ENCODE results near the gene NYAP1.
A peak's percentile ranks its signal among the peaks of the same experiment; 100 is the strongest.

The NYAP1 gene

DNA sequence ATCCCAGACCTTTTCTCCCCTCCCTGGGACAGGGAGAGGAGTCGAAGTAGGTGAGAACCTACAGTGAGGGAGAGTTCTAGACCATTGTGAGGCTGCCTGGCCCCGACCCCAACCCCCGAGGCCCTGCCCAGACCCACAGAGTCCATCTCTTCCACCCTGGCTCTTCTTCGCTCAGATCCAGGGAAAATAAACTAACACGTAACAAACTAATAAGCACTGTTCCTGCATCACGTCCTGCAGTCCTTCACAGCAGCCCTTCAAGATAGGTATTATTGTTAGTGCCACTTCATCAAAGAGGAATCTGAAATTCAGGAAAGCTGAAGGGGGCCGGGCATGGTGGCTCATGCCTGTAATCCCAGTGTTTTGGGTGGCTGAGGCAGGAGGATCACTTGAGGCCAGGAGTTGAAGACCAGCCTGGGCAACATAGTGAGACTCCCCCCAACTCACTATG, 19.5 kb upstream of the NYAP1 start, which contains the start of gene SPACDR:
SPACDR (minus strand) TSS at position 51 of the 451 bp plus-strand sequence. CDS start 235 bp downstream, outside the sequence.
- no peak for DNase-seq

DNA sequence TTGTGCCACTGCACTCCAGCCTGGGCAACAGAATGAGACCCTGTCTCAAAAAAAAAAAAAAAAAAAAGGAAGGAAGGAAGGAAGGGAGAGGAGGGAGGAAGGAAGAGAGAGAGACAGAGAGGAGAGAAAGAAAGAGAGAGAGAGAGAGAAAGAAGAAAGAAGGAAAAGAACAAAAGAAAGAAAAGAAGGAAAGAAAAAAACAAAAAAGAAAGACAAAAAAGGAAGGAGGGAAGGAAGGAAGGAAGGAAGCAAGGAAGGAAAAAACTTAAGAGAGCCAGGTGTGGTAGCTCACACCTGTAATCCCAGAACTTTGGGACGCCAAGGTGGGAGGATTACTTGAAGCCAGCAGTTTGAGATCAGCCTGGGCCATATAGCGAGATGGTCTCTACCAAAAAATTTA, 18.9 kb upstream of the NYAP1 start:
- DNase-seq, result no peak

DNA sequence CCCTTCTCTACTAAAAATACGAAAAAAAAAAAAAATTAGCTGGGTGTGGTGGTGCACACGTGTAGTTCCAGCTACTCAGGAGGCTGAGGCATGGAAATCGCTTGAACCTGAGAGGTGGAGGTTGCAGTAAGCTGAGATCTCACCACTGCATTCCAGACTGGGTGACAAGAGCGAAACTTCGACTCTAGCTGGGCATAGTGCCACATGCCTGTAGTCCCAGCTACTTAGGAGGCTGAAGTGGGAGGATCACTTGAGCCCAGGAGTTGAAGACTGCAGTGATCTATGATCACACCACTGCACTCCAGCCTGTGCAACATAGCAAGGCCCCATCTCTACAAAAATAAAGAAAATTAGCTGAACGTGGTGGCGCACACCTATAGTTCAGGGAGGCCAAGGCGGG, 18.4 kb upstream of the NYAP1 start:
- no peak for DNase-seq

DNA sequence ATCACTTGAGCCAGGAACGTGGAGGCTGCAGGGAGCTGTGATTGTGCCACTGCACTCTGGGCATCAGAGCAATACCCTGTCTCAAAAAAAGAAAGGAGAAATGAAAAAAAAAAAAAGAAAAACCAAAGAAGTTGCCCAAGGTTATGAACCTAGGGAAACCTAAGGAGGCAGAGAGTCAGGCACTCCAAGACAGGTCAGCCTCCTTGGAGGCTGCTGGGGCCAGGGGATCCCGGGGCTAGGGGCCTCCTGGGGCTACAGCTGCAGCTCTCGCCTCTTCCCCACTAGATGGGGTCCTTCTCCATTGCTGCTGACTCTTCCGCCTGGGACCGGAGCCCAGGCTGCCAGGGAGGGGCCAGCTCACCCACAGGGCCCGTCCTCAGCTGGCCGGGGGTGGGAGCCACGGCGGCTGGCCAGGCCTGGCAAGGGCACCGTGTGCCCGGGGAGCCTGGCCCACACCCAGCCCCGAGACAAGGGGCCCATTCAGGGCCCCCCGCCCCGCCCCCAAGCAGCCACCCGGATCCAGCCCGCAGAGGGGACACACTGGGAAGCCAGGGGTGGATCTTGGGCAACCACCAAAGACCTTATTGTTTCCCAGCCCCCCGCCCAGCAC, 17.9 kb upstream of the NYAP1 start:
- peak; percentile 87 for DNase-seq

DNA sequence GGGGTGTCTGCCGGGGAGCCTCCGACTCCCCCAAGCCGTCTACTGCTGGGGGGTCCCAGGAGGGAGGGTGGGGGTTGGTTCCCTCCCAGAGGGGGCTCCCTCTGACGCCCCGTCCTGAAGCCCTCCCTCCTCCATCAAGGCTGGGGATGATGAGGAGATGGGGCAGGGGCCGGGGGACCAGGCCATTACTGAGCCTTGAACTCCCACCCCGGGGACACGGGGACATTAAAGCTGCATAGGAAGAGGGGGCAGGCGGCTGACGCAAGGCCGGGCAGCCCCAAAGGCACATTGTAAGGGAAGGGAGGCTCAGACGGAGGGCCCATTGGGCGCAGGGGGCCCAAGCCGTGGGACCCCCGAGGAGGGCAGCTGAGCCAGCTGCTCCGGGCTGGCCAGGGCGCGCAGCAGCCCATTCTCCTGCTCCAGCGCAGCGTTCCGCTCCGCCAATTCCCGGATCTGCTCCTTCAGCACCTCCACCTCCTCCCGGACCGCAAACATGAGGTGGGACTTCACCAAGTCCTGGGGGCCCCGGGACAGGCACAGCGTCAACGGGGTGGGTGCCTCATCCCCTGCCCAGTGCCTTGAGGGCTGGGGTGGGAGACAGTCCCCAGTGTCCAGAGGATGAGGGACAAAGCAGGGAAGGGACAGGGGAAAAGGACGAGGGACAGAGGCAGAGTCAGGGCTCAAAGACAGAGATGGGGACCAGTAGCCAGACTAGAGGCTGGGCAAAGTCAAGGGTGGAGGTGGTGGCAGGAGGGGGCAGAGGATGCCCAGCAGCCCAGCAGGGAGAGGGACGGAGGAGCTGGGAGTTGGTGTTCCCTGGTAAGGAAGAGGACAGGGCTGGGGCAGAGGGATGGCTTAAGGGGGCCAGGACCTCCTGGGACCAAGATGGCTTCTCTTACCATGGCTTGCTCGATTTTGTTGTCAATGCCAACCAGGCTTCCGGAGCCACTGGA, 16.8 kb upstream of the NYAP1 start:
- no peak for DNase-seq

DNA sequence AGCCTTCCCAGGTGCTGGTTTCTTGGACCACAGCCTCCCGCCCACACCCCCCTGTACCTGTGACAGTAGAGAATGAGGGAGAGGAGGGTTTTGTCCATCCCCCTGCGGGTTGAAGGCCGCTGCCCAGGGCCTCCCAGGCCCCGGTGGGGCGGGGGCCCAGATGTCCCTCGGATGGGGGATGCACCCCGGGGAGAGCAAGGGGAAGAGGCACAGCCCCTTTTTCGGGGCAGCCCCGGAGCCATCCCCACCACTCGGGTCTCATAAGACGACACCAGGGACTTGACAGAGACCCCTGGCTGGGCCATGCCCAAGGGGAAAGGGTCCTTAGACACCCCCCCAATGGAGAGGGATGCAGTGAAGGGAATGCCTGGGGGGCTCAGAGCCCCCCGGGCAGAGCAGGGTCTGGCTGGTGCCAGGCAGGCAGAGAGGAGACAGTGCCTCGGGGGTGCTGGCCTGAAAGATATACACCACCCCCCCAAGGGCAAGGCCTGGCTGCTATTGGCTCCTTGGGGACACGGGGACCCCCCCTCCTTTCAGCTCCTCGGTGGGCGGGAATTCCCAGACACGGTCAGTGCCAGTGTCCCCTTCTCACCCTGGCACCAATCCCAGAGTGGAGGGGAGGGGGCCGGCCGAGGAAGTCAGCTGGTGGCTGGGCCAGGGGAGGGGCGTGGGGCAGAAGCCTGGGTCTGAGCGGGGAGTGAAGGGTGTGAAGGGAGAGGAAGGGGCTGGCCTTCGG, 15.9 kb upstream of the NYAP1 start:
- DNase-seq, result no peak

DNA sequence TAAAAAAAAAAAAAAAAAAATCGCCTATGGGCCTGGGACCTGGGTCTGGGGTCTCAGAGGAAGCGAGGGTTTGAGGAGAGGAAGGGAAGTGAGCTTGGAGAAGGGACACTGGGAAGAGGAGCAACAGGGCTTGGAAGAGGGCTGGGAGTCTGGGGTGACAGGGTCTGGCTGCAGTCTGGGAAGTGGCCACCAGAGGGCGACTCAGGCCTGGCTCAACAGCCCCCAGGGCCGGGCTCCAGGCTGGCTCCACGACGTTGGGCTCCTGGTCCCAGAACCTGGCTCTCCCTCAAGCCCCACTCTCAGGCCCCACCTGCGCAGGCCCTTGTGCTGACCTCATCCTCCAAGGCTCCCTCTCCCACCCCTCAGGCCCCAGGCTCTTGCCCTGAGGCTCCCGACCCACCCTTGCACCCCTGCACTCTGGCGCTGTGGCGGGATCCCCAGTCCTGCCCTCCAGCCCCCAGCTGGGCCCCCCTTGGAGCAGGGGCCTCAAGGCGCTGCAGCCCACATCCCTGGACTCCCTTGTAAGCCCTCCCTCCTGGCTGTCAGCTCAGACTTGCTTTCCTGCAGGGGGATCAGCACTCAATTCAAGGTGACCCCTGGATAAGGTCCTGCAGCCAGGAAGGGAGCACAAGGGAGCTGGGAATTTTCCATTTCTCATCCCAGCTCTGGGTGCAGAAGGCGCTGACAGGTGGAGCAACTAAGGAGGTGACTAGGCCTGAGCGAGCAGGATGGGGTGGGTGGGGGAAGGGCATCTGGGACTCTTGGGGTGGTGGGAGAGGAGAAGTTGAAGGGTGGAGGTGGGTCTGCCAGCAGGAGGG, 14.3 kb upstream of the NYAP1 start:
- DNase-seq, result peak; percentile 87

DNA sequence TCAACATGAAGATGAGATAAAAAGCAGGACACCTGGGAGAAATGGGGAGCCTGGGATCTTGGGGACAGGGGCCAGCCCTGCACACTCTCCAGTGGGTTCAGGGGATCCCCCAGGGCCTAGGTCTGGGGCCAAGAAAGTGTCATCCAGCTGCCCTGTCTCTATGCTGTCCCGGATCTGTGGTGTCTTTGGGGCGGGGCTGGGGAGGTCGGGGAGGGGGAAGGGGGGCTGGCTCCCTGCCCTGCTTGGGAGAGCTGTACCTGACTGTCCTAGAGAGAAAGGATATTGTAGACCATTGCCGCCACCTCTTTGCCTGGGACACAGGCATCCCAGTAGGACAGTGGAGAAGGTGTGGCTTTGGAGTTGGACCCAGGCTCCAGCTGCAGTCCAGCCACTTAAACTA, 12.7 kb upstream of the NYAP1 start:
- no peak for DNase-seq

DNA sequence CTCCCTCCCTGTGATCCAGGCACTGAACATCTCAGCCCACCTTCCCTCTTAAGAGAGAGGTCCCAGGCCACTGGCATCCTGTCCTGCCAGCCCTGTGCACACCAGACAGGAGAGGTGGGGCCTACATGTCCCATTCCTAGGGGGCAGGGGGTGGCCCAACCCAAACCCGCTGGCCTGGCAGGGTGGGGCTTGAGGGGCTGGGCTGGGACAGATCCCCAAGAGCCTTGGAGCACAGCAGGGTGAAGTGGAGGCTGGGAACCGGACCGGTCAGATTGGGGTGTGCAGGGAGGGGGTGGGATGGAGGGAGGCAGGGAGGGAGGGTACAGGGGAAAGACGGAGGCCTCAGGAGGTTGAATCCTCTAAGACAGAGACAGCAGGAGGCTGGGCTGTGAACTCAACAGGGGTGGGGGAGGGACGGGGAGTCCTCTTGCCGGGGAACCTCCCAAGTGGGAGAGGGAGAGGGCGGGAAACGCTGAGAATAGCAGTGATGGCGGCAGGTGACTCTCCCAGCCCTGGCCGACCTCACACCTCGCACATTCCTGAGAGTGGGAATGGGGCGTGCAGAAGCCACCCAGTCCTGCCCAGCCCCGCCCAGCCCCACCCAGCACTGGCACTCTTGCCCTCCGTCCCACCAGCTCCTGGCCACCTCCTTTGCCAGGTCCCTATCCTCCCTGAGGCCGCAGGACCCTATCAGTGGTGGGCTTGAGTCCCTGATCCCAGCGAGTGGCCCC, 11.4 kb upstream of the NYAP1 start:
- DNase-seq, result no peak

DNA sequence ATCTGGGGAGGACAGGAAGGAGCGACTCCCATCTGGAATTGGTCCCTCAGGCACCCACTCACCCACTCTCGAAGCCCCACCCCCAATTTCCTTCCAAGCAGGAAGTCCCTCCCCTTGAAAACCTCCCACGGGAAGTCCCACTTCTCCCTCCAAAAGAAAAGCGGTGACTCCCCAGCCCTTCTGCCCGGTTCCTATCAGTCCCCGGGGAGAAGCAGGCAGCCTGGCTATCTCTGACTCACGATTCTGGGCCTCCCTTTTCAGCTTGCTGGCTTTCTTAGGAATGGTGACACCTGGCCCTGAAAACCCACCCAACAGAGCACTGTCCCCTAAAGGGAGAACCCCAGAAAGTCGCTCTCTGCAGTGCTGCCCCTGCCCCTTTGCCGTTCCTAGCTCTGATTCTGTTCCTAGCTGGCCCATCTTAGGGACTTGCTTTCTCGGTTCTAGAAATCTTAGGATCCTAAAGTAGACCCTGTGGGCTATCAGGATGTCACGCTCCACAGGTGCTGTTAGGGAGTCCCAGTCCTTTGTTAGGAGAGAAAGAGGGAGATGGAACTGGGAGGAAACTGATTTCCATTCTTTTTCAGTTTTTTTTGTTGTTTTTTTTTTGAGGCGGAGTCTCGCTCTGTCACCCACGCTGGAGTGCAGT, 10.8 kb upstream of the NYAP1 start:
- DNase-seq, result peak; percentile 67

DNA sequence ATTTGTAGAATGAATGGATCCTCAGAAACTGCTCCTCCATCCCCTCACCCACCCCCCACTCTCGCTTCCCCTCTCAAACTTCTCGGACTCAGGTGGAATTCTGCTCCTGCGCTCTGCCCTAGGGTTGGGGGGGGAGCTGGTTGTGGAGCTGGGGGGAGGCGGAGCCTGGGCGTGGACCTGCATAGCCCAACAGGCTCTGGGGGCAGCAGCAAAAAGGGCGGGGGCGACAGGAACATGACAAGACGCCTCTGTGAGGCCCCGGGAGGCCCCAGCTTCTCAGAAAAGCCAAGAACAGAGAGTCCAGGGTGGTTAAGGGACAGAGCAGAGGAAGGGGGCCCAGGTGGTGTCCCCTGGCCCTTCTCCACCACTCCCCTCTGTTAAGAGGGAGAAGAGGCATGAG, 8.2 kb upstream of the NYAP1 start:
- DNase-seq, result peak; percentile 87

DNA sequence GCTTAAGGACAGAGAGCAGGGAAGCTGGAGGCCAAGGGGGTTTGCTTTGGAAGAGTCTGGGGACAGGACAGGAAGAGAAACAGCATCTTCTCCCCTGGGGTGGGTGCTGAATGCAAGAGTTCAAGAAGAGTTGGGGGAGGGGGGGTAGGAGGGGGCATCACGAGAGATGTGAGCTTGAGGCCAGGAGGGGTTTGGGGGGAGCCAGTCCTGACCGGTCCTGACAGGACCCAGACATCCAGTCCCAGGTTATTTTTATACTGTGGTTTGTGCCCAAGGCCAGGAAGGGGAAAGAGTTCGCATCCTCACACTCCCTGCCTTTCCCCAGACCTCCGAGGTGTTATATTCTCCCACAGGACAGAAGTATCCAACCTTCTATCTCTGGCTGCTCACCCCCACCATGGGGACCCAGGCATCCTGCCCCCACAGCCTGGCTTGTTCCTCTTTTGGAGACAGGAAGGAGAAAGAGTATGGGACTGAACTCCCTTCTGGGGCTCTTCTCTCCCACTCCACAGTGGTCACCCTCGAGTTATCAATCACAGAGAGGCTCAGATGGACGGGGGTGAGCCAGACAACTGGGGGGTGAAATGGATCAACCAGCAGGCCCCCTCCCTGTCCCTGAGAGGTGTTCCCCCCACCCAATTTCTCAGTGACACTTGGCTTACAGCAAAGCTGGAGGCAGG, 7.5 kb upstream of the NYAP1 start:
- DNase-seq, result peak; percentile 57

DNA sequence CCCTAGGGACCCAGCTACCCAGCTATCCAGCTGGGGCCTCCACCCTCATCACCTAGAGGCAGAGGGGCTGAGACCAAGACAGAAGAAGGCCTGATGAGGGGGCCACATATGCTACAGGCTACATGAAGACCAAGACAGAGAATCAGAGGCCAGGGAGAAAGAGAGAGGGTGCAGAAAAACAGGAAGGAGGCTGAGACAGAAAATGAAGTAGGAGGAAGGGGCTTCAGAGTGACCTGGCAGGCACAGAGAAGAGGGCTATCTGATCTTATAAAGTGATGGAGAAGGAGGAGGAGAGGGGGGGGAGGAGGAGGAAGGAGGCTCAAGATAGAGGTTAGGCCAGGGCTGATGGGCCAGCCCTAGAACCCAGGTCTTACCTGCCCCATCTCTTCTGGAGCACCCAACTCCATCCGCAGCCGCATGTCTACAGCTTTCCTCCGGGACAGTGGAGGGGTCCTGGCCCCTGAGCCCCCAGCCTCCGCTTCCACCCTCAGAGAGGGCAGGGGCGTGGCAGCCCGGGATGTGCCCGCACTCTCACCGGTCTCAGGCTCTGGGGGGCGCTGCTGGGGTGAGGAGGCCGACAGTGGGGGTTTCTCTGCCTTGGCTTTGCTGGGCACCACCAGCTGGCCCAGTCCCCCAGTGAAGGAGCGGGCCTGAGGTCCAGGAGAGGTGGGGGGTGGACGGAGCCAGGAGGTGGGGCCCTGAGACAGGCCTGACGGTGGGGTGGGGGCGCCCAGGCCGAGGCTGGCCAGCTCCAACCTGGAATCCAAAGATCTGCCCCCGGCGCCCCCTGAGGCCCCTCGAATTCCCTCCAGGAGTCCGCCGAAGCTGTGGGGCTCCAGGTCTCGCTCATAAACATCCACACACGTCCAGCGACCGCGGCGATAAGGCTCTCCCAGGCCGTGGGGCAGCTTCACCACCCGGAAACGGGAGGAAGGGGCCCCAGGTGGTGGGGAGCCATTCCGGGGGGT, 6.5 kb upstream of the NYAP1 start:
- DNase-seq, result peak; percentile 79

DNA sequence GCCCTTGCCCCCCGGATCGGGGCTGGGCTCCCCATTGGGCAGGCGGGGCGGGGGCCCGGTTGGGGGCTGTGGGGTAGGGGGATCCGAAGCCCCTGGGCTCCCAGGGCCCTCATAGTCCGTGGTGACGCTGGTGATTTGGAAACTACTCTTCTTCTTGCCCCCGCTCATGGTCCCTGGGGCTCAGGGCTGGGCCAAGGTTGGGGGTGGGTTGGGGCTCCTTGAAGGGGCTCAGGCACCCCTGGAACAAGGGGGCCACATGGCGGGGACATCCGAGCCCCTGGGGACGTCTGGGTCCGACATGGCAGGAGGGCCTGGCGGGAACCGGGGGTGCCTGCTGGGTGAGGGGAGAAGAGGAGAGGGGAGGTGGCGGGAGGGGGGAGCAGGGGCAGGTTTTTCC, 5.9 kb upstream of the NYAP1 start:
- no peak for DNase-seq

DNA sequence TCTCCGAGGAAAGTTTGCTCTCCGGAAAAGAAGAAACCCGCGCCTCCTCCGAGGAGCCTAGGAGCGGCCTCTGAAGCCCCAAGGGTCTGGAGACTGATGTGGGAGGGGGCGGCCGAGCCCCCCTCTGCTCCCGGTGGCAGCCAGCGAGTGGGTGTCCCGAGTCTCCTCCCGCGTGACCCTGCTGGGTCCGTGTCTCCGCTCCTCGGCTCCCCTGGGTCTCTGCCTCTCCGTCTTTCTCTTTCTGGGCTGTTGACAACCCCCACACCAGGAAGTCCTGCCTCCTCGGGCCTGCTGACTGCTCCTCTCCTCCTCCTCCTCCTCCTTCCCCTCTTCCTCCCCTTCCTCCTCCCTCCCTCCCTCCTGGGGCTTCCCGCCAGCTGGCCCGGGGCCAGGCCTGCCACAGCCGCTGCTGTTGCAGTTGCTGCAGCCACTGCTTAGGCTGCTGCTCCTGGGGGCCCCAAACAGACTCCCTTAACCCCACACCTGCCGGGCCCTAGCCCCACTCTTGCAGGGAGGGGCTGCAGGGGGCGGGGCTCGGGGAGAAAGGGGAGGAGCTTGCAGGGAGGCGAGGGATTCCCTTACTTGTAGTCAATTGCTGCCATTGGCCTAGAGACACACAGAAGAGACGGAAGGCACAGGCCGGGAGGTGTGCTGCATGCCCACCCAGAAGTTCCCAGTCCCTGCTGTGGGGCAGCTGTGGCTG, 4.6 kb upstream of the NYAP1 start, which contains the start of gene TSC22D4:
TSC22D4 (minus strand) TSS at position 257 of the 703 bp plus-strand sequence. CDS start 1,176 bp downstream, outside the sequence.
- DNase-seq, result peak; percentile 98

DNA sequence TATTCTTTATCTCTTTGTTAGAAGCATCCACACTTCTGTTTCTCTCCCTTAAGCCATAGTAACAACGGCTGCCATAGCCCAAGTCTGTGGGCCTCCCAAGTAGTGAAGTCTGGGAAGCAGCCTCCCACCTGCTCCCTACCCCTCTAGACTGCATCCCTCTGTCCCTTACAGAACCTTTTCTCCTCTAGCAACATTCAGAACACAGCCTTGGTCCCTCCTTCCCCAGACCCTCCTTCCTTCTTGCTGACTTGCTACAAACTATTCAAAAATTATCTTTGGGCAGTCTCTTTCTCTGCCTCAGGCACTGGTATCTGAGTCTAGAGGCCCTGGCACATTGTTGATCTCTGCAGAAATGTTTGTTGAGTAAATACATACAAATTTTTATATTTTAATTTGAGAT, 2.3 kb upstream of the NYAP1 start:
- DNase-seq, result no peak

DNA sequence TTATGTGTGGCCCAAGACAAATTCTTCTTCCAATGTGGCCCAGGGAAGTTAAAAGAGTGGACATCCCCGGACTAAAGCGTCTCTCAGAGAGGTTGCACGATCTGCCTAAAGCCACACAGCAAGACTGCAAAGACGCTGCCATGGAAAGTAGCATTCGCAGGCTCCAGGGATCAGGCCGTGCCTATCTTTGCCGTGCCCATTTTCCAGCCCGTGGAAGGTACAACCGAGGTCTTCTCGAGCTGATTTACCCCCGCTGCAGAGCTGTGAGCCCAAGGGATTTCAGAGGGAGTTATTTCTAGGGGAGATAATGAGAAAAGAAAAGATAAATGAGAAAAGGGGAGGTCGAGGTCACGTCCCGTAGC, 1.0 kb upstream of the NYAP1 start:
- DNase-seq, result no peak

DNA sequence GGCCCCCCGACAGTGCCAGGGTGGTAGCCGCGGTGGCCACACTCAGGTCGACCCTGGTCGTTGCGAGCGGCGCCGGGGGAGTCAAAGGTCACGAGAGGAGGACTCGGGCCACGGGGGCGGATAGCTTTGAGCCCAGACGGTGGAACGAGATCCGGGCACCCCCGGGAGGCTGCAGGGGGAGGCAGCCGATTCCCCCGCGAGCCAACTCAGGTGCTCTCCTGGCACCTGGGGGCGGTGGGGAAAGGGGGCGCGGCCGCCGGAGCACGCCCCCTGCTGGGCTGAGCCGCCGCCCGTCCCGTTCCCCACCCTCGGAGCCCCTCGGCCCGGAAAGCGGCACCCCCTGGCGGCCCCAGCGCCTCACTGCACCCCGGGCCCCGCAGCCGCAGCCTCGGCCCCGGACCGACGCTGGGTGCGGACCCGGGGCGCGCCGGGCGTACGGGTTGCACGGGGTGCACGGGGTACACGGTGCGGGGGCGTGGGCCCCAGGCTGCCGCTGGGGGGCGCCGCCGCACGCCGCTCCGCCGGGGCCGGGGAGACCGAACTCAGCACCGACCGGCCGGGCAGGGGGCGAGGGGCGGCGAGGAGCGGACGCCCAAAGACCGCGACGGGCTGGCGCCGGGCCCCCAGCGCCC, 521 bp upstream of the NYAP1 start:
- DNase-seq, result peak; percentile 87
